Bronchial epithelial cell (primary cell): ENCODE results near the gene KDM2B. TPM values are rescaled to one million over a fixed set of nuclear protein-coding genes. Genes with fewer than 3 reads are reported as not detected.

Source experiments
- DNase-seq: peaks from one replicate; pipeline ENCODE4 v3.0.0-alpha.2; 2010; ENCODE audit warnings: low read depth
- FAIRE-seq: peaks from 2 replicates; lab custom pipeline; 2011; peaks lifted over from hg19 to GRCh38; lab: Jason Lieb, UNC
- H3K27me3 ChIP-seq: 2 replicates; pipeline ENCODE4 v1.5.1; 2011; ENCODE audit warnings: low read length; ENCODE audit not compliant: control insufficient read depth, insufficient read depth
- H3K36me3 ChIP-seq: 2 replicates; pipeline ENCODE4 v1.5.1; 2011; ENCODE audit warnings: low read length; ENCODE audit not compliant: control insufficient read depth, insufficient read depth
- H3K4me3 ChIP-seq: 2 replicates; pipeline ENCODE4 v1.5.1; 2011; ENCODE audit warnings: mild to moderate bottlenecking, low read depth, low read length, control low read depth
- total RNA-seq: library from RNA; depleted of rRNA; stranded (reverse); fragments of >200 nt; gene quantifications from 2 replicates; pipeline ENCODE4 v1.2.1, GENCODE V29; 2014
- TF ChIP-seq, protein P1 (sequence below): IDR thresholded peaks from 2 replicates; pipeline ENCODE4 v1.5.1; 2011; ENCODE audit warnings: mild to moderate bottlenecking, moderate library complexity, low read length, control low read depth, inconsistent platforms; ENCODE audit not compliant: insufficient read depth, severe bottlenecking

Gene KDM2B
- total RNA-seq, 1 donor from 2014 or later: 14.2 TPM

DNA sequence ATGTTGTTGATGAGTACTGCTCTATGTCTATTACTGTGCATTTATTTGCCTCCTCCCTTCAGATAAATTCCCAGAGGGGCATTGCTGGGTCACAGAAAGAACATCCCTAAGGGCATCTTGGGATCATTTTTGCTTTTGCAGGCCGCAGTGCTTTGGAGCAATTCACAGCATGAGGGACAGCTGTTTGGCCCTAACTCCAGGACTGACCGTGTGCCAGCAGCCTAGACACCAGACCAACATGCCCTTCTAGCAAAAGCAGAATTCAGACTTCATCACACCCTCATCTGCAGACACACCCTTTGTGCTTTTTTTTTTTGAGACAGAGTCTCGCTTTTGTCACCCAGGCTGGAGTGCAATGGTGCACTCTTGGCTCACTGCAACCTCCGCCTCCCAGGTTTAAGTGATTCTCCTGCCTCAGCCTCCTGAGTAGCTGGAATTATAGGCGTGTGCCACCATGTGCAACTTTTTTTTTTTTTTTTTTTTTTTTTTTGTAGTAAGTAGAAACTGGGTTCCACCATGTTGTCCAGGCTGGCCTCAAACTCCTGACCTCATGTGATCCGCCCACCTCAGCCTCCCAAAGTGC is 149.9 kb downstream of the KDM2B start:
- no peak overlapping the region for H3K4me3 ChIP-seq
- FAIRE-seq: no peak
- no peaks in the 10 kb centered on the region for H3K27me3 ChIP-seq
- DNase-seq: no peak
- H3K36me3 ChIP-seq: peaks cover 18% of the 10 kb centered on the region
- TF ChIP-seq, protein P1, sequence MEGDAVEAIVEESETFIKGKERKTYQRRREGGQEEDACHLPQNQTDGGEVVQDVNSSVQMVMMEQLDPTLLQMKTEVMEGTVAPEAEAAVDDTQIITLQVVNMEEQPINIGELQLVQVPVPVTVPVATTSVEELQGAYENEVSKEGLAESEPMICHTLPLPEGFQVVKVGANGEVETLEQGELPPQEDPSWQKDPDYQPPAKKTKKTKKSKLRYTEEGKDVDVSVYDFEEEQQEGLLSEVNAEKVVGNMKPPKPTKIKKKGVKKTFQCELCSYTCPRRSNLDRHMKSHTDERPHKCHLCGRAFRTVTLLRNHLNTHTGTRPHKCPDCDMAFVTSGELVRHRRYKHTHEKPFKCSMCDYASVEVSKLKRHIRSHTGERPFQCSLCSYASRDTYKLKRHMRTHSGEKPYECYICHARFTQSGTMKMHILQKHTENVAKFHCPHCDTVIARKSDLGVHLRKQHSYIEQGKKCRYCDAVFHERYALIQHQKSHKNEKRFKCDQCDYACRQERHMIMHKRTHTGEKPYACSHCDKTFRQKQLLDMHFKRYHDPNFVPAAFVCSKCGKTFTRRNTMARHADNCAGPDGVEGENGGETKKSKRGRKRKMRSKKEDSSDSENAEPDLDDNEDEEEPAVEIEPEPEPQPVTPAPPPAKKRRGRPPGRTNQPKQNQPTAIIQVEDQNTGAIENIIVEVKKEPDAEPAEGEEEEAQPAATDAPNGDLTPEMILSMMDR: no peak

DNA sequence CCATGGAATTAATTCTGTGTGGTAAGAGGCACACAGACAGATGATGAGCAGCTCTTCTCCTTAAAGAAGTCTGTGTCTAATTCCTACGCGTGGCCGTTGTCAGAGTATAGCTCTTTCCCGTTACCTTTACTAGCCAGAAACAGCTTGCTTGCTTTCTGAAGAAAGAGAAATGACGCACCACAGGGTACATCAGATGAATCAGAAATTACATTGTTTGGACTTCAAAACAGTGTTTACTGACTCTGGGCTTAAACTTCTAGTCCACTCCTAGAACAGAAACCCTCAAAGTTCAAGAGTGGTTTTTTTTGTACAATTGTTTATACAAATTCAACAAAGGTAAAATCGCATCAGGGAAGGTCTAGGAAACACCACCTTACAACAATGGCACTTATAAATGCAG is 151.9 kb downstream of the KDM2B start:
- TF ChIP-seq, protein P1: no peak
- Histone ChIP-seq H3K36me3 (peaks cover 22% of the 10 kb centered on the region), H3K27me3 (no peaks in the 10 kb centered on the region), H3K4me3 (no peak overlapping the region)
- DNase-seq (no peak), FAIRE-seq (no peak)

DNA sequence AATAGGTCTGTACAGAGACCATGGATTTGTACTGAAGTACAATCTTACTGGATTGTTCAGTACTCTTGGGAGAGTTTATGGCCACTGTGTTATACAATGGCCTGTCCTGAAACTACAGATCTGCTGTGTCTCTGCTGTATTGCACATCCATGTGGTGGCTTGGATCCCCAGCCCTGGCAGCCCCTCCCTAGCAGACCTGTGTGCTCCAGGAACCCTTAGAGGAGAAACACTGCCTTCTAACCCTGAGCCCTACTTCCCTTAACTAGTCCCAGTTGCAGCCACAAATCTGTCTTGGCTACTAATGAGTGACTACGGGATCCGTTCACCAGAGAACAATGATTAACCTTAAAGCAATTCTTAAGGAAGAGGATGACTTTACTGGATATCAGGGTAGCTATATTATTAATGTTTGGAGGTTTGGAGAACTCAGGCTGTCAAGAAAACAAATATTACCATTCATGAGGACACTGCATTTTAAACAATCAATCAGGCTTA is 153.2 kb downstream of the KDM2B start:
- no peak for FAIRE-seq
- peaks cover 31% of the 10 kb centered on the region for H3K36me3 ChIP-seq
- no peak overlapping the region for H3K4me3 ChIP-seq
- TF ChIP-seq, protein P1: no peak
- no peaks in the 10 kb centered on the region for H3K27me3 ChIP-seq
- no peak for DNase-seq

DNA sequence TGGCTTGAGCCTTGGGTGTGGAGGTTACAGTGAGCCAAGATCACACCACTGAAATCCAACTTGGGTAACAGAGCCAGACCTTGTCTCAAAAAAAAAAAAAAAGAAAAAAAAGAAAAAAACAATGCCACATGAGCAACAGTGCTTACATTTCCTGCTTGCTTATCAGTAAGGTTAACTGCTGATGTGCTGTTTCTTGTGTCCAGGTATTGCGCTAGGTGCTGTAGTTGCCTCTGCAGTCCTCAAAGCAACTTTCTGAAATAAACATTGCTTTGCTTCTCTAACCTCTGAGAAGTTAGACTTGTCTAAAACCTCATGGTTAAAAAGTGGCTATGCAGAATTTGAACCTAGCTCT is 156.2 kb downstream of the KDM2B start:
- TF ChIP-seq, protein P1: no peak
- Histone ChIP-seq H3K4me3 (no peak overlapping the region), H3K36me3 (peaks cover 32% of the 10 kb centered on the region), H3K27me3 (no peaks in the 10 kb centered on the region)
- DNase-seq (no peak), FAIRE-seq (no peak)

DNA sequence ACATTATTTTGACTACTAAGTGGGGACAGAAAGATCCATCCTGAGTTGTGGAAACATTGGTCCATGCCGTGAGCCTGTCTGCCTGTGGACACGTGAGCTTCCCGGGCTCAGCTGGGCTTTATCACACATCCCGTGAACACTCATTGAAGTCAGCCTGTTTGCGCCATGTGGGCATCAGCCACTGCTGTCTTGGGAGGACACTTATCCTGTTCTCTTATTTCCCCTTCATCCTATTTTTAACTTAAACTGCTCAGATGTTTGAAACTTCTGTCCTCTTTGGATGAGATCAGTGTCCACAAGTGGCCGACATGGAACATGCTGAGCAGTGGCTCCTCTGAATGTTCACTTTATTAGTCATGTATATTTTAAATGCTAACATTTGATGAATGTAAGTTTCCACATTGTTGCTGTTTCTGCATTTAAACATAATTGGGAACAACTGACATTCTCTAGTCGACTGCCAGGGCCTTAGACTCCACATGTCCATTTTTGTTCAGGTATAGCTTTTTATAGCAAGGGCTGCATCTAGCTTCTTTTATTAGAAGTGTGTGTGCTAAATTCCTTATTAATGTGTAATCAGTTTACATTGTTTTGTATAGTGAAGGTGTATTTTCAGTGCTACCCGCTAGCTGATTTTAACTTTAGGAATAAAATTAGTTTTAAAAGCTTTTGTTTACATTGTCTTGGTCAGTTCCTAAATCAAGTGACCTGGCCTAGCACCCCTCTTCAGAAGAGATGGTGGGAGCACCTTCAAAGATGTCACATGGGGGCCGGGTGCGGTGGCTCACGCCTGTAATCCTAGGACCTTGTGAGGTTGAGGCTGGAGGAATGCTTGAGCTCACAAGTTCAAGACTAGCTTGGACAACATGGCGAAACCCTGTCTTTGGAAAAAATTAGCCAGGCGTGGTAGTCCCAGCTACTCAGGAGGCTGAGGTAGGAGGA is 156.9 kb downstream of the KDM2B start:
- Histone ChIP-seq H3K27me3 (no peaks in the 10 kb centered on the region), H3K36me3 (peaks cover 30% of the 10 kb centered on the region), H3K4me3 (no peak overlapping the region)
- TF ChIP-seq, protein P1: no peak
- no peak for DNase-seq
- no peak for FAIRE-seq
